Measurements from ENCODE around the gene KIF26B. TPM values are rescaled to one million over a fixed set of nuclear protein-coding genes. Genes with fewer than 3 reads are reported as not detected.

Gene KIF26B
- total RNA-seq, 1 experiment from 2014 or later = 1.2 TPM

- no peak overlapping the region for H3K4me3 Mint-ChIP-seq
- ChIA-PET POLR2A (no interaction called here), CTCF (no interaction called here)
- no peaks in the 10 kb centered on the region for H3K9me3 Mint-ChIP-seq
- TF ChIP-seq HMGA2 (CRISPR knock-in tag; IDR thresholded peaks at IDR 0.05) (no peak), ZNF121 (CRISPR knock-in tag; IDR thresholded peaks at IDR 0.05) (peak; percentile 67)
- H3K4me1 Mint-ChIP-seq = 0 out of 2 replicates have a peak, but pooled peaks cover under 1% of the 10 kb centered on the region
- no peak for ATAC-seq
- peaks cover 30% of the 10 kb centered on the region for H3K27me3 Mint-ChIP-seq (ENCODE audit: low read depth)
- no peaks in the 10 kb centered on the region for H3K36me3 Mint-ChIP-seq
- H3K27ac Mint-ChIP-seq = no peak overlapping the region
- DNase-seq (ENCODE audit: low spot score) = no peak
Observed at GRCh38 chr1:245148069-245148468, 6.7 kb upstream of the KIF26B start.

DNA sequence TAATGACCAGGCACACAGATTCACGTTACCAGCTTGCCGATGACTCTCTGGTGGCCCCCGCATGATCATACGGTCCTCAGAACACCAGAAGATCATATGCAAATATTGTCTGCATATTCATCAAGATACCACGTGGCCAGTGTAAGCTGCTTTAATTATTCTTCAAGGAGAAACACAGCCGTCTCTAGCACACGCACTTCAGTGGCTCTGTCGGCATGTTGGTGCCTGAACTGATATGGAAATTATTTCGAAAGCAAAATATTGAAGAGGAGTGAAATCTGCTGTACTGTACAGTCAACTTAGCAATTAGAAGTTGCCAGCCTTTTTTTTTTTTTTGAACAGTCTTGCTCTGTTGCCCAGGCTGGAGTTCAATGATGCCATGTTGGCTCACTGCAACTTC is 5.9 kb upstream of the KIF26B start:
- POLR2A ChIA-PET = no interaction called here

GRCh38 chr1:245153081-245153551 is 1.7 kb upstream of the KIF26B start:
- peak; percentile 14 for ATAC-seq

More for the DNA sequence above, 5.9 kb upstream of the KIF26B start:
- CTCF ChIA-PET = interaction anchor here (1.2 kb wide), 1 partner anchor 232 kb away, joined by 4 read pairs; no protein-coding TSS in a partner anchor
- no peak for ATAC-seq
- H3K4me1 Mint-ChIP-seq = 0 out of 2 replicates have a peak, but pooled peaks cover 2% of the 10 kb centered on the region
- H3K4me3 Mint-ChIP-seq = no peak overlapping the region
- H3K36me3 Mint-ChIP-seq = no peaks in the 10 kb centered on the region
- no peak overlapping the region for H3K27ac Mint-ChIP-seq
- DNase-seq (ENCODE audit: low spot score) = no peak
- peaks cover 38% of the 10 kb centered on the region for H3K27me3 Mint-ChIP-seq (ENCODE audit: low read depth)
- H3K9me3 Mint-ChIP-seq = no peaks in the 10 kb centered on the region
- TF ChIP-seq, protein P1, sequence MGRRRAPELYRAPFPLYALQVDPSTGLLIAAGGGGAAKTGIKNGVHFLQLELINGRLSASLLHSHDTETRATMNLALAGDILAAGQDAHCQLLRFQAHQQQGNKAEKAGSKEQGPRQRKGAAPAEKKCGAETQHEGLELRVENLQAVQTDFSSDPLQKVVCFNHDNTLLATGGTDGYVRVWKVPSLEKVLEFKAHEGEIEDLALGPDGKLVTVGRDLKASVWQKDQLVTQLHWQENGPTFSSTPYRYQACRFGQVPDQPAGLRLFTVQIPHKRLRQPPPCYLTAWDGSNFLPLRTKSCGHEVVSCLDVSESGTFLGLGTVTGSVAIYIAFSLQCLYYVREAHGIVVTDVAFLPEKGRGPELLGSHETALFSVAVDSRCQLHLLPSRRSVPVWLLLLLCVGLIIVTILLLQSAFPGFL (CRISPR knock-in tag; IDR thresholded peaks at IDR 0.05; ENCODE audit: borderline replicate concordance) = no peak

GRCh38 chr1:245153552-245154428 is 995 bp upstream of the KIF26B start:
- POLR2A ChIA-PET = interaction anchor here (1.0 kb wide), 1 partner anchor 227 kb away, joined by 3 read pairs; no protein-coding TSS in a partner anchor
- Mint-ChIP-seq H3K4me1 (peaks cover 11% of the 10 kb centered on the region), H3K27me3 (ENCODE audit: low read depth) (peaks cover 77% of the 10 kb centered on the region), H3K27ac (no peak overlapping the region), H3K36me3 (no peaks in the 10 kb centered on the region), H3K4me3 (peak overlapping the region; percentile 72), H3K9me3 (no peaks in the 10 kb centered on the region)
- CTCF ChIA-PET = interaction anchor here (0.7 to 2.1 kb wide), 42 partner anchors 10 to 853 kb away, joined by 3 to 44 read pairs (median 4); no protein-coding TSS in a partner anchor
- DNase-seq (ENCODE audit: low spot score) (no peak), ATAC-seq (peak; percentile 4)
- TF ChIP-seq E2F5 (CRISPR knock-in tag; IDR thresholded peaks at IDR 0.05) (no peak), ZBTB21 (CRISPR knock-in tag; IDR thresholded peaks at IDR 0.05; ENCODE audit: borderline replicate concordance) (0 out of 2 replicates have a peak, but pooled peaks have one; percentile 27), ARID4B (CRISPR knock-in tag; IDR thresholded peaks at IDR 0.05; ENCODE audit: borderline replicate concordance) (peak; percentile 17; the same call in 1 of the 2 replicates), USF2 (CRISPR knock-in tag; IDR thresholded peaks at IDR 0.05) (peak; percentile 68)
- TF ChIP-seq, protein P2, sequence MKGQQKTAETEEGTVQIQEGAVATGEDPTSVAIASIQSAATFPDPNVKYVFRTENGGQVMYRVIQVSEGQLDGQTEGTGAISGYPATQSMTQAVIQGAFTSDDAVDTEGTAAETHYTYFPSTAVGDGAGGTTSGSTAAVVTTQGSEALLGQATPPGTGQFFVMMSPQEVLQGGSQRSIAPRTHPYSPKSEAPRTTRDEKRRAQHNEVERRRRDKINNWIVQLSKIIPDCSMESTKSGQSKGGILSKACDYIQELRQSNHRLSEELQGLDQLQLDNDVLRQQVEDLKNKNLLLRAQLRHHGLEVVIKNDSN (CRISPR knock-in tag; IDR thresholded peaks at IDR 0.05) = peak; percentile 44; the same call in 1 of the 2 replicates

More at GRCh38 chr1:245153081-245153551, 1.7 kb upstream of the KIF26B start:
- Mint-ChIP-seq H3K36me3 (no peaks in the 10 kb centered on the region), H3K9me3 (no peaks in the 10 kb centered on the region), H3K4me3 (peak overlapping the region; percentile 72), H3K27ac (no peak overlapping the region), H3K4me1 (peaks cover 11% of the 10 kb centered on the region), H3K27me3 (ENCODE audit: low read depth) (peaks cover 72% of the 10 kb centered on the region)
- TF ChIP-seq, protein P1 (CRISPR knock-in tag; IDR thresholded peaks at IDR 0.05; ENCODE audit: borderline replicate concordance) = no peak
- TF ChIP-seq CTCF (IDR thresholded peaks at IDR 0.05) = peak; percentile 49
- CTCF ChIA-PET = interaction anchor here (0.7 to 2.1 kb wide), 46 partner anchors 10 to 966 kb away, joined by 3 to 44 read pairs (median 4); no protein-coding TSS in a partner anchor
- DNase-seq (ENCODE audit: low spot score) = peak; percentile 74
- POLR2A ChIA-PET = interaction anchor here (0.6 to 1.0 kb wide), 2 partner anchors 228 to 412 kb away, joined by 3 read pairs; no protein-coding TSS in a partner anchor
